HG03354 (cell line): ENCODE data around the gene POLR3H.

Experiments
- ATAC-seq: cut with Tn5 transposase; IDR thresholded peaks from one replicate; pipeline ENCODE4 v1.9.1; 2021; ENCODE audit warnings: mild to moderate bottlenecking; ENCODE audit not compliant: unreplicated experiment, poor library complexity, severe bottlenecking

The POLR3H gene

GRCh38 chr22:41523464-41524221 lies 20.6 kb downstream of the POLR3H start:
- ATAC-seq = no peak

GRCh38 chr22:41522813-41523212 lies 21.5 kb downstream of the POLR3H start:
- no peak for ATAC-seq

- ATAC-seq = no peak
Observed at GRCh38 chr22:41521126-41521525, 23.1 kb downstream of the POLR3H start.

GRCh38 chr22:41518048-41518347 lies 26.3 kb downstream of the POLR3H start:
- ATAC-seq = no peak

- no peak for ATAC-seq
Observed at GRCh38 chr22:41517172-41518047, 26.9 kb downstream of the POLR3H start.

GRCh38 chr22:41516462-41516861 lies 27.8 kb downstream of the POLR3H start:
- no peak for ATAC-seq

- no peak for ATAC-seq
Observed at GRCh38 chr22:41513391-41513790, 30.9 kb downstream of the POLR3H start.

- no peak for ATAC-seq
Observed at GRCh38 chr22:41512421-41513194, 31.7 kb downstream of the POLR3H start.

GRCh38 chr22:41511521-41511968 lies 32.7 kb downstream of the POLR3H start:
- no peak for ATAC-seq

GRCh38 chr22:41508770-41509170 lies 35.5 kb downstream of the POLR3H start:
- no peak for ATAC-seq

- no peak for ATAC-seq
Observed at GRCh38 chr22:41507330-41508063, 36.8 kb downstream of the POLR3H start.

GRCh38 chr22:41505511-41506220 lies 38.6 kb downstream of the POLR3H start:
- no peak for ATAC-seq

GRCh38 chr22:41504816-41505215 lies 39.5 kb downstream of the POLR3H start:
- no peak for ATAC-seq

GRCh38 chr22:41504397-41504796 lies 39.9 kb downstream of the POLR3H start:
- no peak for ATAC-seq

- ATAC-seq = no peak
Observed at GRCh38 chr22:41501209-41501608, 43.1 kb downstream of the POLR3H start.

- ATAC-seq = no peak
Observed at GRCh38 chr22:41500303-41500702, 44.0 kb downstream of the POLR3H start.

GRCh38 chr22:41499624-41500280 lies 44.5 kb downstream of the POLR3H start:
- ATAC-seq = no peak

GRCh38 chr22:41498303-41498835 lies 45.9 kb downstream of the POLR3H start:
- ATAC-seq = no peak
